Colon (tissue), 2 donors: ENCODE data around the gene HOXC4.
"Not testable (repeated sequence)": the region's sequence is repeated elsewhere in the genome, so short reads cannot be mapped to it uniquely, and the experiment has no call there.

ENCODE experiments used
- FAIRE-seq: peaks from 2 replicates; lab custom pipeline; 2012; peaks lifted over from hg19 to GRCh38; lab: Jason Lieb, UNC
- donor health status: control.
- donor health status: control.

HOXC4 gene

DNA sequence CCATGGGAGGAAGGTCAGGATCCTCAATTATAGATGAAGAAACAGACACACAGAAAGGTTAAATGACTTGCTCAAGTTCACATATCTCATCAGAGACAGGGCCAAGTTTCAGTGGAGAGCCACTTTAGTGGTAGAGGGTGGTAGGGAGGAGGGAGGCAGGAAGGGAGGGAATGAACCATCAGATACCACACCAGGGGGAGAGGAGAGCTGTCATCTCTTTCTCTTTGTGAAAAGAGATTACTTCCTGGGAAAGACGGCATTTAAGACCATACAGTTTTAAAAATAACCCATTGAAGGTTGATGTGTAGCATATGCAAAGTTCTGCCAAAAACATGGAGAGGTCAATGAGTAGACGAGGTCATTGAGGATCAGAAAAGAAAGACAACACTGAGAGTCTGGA lies 39.3 kb downstream of the HOXC4 start:
- FAIRE-seq: not testable (repeated sequence)

DNA sequence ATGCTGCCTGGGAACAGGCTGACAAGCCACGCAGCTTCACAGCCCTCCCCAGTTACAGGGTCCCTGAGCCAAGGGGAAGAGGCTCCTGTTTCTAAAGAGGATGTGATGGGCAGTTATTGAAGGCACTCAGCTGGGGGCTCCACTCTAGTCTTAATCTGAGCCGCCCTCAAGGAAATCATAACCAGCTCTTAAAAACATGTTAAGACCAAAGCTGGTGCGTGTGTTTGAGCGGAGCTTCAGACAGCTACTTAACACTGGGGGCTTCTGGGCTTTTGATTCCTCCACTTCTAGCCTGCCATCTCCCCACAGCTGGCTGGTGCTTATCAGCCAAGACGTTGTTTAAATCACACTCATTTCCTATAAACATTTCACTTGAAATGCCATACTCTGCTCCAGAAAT lies 42.3 kb downstream of the HOXC4 start:
- not testable (repeated sequence) for FAIRE-seq

DNA sequence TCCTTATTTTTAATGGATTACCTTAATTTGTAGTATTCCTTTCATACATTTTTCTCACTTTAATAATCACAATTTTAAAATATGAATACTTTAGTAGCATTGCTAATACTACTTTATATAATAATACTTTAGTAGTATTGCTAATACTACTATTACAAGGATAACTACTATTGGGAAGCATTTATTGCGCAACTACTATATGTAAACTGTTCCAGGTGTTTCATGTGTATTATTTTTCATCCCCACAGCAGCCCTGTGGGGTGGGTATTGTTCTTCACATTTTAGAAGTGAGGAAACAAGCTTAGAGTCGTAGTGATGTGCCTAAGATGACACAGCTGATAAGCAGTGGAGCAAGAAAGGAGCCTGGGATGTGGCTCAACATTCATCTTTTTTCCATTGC lies 45.0 kb downstream of the HOXC4 start:
- not testable (repeated sequence) for FAIRE-seq

DNA sequence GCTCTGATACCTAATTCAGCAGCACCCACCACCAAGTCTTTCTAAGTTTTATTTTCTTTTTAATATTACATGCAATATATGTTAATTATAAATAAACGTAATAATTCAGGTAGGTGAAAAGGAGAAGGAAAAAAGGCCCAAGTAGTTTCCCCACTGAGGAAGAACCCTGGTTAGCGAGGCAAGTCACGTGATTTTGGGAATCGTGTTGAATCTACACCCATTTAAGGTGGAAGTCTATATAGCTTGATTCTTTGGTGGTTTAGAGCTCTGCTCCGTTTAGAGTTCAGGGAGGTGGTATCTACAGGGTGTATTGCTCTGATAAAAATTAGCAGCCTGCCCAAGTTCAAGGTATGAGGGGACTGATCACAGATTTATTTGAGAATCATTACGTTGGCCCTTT lies 47.0 kb downstream of the HOXC4 start:
- not testable (repeated sequence) for FAIRE-seq

DNA sequence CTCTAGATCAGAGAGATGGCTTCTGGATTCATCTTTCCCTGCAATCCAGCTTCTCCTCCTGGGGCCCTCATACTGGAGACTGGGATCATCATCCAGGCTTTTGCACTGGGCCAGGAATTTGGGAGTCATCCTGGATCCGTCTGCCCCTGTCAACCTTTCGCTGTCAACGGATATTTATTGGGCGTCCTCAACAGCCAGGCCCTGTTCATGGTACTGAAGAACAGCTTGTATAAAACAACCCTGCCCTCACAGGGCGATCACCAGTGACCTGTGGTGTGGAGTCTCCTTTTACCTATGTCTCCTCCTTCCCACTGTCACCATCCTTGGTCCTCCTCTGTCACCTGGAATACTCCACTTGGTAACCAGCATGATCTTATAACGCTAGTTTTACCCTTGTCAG lies 48.6 kb downstream of the HOXC4 start:
- not testable (repeated sequence) for FAIRE-seq

DNA sequence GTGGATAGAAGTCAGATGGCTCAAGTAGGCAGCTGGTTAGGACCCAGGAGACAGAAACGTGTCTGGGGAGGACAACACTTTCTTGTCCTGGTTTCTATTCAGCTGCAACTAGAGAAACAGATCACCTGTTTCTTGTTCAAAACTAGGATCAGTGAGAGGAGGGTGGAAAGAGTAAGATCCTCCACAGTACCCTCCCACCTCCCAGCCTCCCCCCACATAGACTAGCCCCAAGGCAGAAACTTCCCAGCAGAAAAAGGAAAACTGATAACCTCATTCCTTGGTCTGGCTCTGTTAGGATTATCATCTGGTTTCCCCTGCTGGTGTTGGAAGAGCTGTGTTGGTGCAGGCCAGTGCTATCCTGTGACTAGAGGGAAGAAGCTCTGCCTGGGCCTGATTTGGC lies 50.2 kb downstream of the HOXC4 start:
- not testable (repeated sequence) for FAIRE-seq
